NB4 (cell line): ENCODE measurements around the gene LMBRD1.

Experiments used
- MYC ChIP-seq: IDR thresholded peaks from 2 replicates; pipeline ENCODE4 v1.6.1; 2011; ENCODE audit warnings: low read depth, low read length
- POLR2A ChIP-seq: IDR thresholded peaks from 2 replicates; pipeline ENCODE4 v1.6.1; 2011; ENCODE audit warnings: mild to moderate bottlenecking; ENCODE audit not compliant: insufficient read length; ENCODE audit errors: extremely low read depth
- TF ChIP-seq, protein P1 (sequence below): IDR thresholded peaks from one replicate; pipeline ENCODE4 v1.5.1; 2012; ENCODE audit warnings: low read depth, low read length

DNA sequence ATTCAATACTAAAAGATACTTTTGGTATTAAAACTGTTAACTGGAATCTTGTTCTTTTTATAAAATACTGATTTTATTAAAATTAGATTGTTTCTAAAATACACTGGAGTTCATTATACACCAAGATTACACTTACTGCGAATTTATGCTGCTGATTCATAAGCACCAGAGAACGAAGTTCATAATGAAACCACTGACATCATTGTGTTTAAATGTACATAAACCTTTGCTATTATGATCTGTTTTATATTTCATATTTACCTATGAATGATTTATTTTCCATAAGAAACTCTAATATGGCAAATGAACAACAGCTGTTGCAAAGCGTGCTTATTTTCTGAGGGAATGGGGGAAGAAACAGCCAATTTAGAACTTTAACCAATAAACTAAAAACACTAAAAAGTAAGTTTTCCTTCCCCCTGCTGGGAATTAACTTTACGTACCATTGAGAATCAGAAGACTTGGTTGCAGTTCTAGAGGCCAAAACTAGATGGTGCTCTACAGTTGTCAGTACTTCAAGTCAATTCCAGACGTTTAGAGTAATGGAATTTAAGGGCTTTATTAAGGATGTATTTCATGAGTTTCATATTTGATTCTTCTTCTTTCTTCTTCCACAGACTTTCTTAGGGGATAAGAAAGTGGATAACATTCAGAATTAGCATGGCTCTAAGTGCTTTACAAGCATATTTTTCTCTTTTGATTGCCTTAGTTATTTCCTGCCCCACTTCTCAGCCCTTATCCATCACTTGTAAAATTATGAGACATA lies 38.8 kb upstream of the LMBRD1 start:
- TF ChIP-seq, protein P1, sequence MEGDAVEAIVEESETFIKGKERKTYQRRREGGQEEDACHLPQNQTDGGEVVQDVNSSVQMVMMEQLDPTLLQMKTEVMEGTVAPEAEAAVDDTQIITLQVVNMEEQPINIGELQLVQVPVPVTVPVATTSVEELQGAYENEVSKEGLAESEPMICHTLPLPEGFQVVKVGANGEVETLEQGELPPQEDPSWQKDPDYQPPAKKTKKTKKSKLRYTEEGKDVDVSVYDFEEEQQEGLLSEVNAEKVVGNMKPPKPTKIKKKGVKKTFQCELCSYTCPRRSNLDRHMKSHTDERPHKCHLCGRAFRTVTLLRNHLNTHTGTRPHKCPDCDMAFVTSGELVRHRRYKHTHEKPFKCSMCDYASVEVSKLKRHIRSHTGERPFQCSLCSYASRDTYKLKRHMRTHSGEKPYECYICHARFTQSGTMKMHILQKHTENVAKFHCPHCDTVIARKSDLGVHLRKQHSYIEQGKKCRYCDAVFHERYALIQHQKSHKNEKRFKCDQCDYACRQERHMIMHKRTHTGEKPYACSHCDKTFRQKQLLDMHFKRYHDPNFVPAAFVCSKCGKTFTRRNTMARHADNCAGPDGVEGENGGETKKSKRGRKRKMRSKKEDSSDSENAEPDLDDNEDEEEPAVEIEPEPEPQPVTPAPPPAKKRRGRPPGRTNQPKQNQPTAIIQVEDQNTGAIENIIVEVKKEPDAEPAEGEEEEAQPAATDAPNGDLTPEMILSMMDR = peak; percentile 81
- no peak for TF ChIP-seq POLR2A
- TF ChIP-seq MYC = no peak
